Neural cell (in vitro differentiated cells): Measurements from ENCODE around the gene PBXIP1. TPM values are rescaled to one million over a fixed set of nuclear protein-coding genes. Genes with fewer than 3 reads are reported as not detected.

ENCODE experiments used
- H2AFZ ChIP-seq: fragments of 200-600, 300-800 bp; sonication (generic), shearing (Covaris generic); 2 replicates; pipeline ENCODE4 v1.6.0; 2014; ENCODE audit warnings: low read depth, mild to moderate bottlenecking, antibody characterized with exemption, low read length, moderate library complexity
- H3F3A ChIP-seq: fragments of 200-600 bp; shearing (Covaris generic); 2 replicates; pipeline ENCODE4 v1.6.1; 2016; ENCODE audit warnings: mild to moderate bottlenecking, moderate library complexity, mixed read lengths, antibody characterized with exemption, low read length; ENCODE audit not compliant: insufficient read depth, poor library complexity, severe bottlenecking
- H3K27ac ChIP-seq: fragments of 200-600, 300-800 bp; sonication (generic), shearing (Covaris generic); 2 replicates; pipeline ENCODE4 v1.5.1; 2014; ENCODE audit warnings: mild to moderate bottlenecking, low read length, moderate library complexity
- H3K27me3 ChIP-seq: fragments of 300-800, 200-600 bp; sonication (generic), shearing (Covaris generic); 2 replicates; pipeline ENCODE4 v1.6.0; 2014; ENCODE audit warnings: mild to moderate bottlenecking, low read depth, low read length, moderate library complexity; ENCODE audit not compliant: insufficient read depth
- H3K36me3 ChIP-seq: fragments of 300-800, 200-600 bp; sonication (generic), shearing (Covaris generic); 2 replicates; pipeline ENCODE4 v1.5.1; 2014; ENCODE audit warnings: mild to moderate bottlenecking, antibody characterized with exemption, low read length, moderate library complexity; ENCODE audit not compliant: insufficient read depth
- H3K4me2 ChIP-seq: fragments of 300-800, 200-600 bp; sonication (generic), shearing (Covaris generic); 2 replicates; pipeline ENCODE4 v1.6.0; 2014; ENCODE audit warnings: mild to moderate bottlenecking, low read length
- H3K4me3 ChIP-seq: fragments of 300-800, 200-600 bp; sonication (generic), shearing (Covaris generic); 2 replicates; pipeline ENCODE4 v1.5.1; 2014; ENCODE audit warnings: mild to moderate bottlenecking, low read length, moderate library complexity
- H3K79me2 ChIP-seq: fragments of 200-600 bp; shearing (Covaris generic); replicated peaks from 2 replicates; pipeline ENCODE4 v1.6.0; 2014; ENCODE audit warnings: mild to moderate bottlenecking, low read length, moderate library complexity; ENCODE audit not compliant: insufficient read depth
- H3K9ac ChIP-seq: fragments of 300-800, 200-600 bp; sonication (generic), shearing (Covaris generic); 2 replicates; pipeline ENCODE4 v1.6.1; 2016; ENCODE audit warnings: mild to moderate bottlenecking, low read length, mixed read lengths
- H3K9me2 ChIP-seq: fragments of 200-600 bp; shearing (Covaris generic); 2 replicates; pipeline ENCODE4 v1.6.1; 2016; ENCODE audit warnings: mild to moderate bottlenecking, low read length, mixed read lengths; ENCODE audit not compliant: insufficient read depth
- H3K9me3 ChIP-seq: fragments of 200-600, 300-800 bp; sonication (generic), shearing (Covaris generic); 2 replicates; pipeline ENCODE4 v1.6.1; 2016; ENCODE audit warnings: mild to moderate bottlenecking, mixed run types, low read length, moderate library complexity, mixed read lengths
- H4K20me1 ChIP-seq: fragments of 200-600 bp; shearing (Covaris generic); 2 replicates; pipeline ENCODE4 v1.6.1; 2016; ENCODE audit warnings: mild to moderate bottlenecking, mixed run types; ENCODE audit not compliant: insufficient read depth
- EP300 ChIP-seq: fragments of 450-650 bp; conservative IDR thresholded peaks from 2 replicates; pipeline ENCODE4 v1.6.1; 2014; ENCODE audit warnings: antibody characterized with exemption, mild to moderate bottlenecking, moderate library complexity; ENCODE audit not compliant: poor library complexity, severe bottlenecking
- EZH2 ChIP-seq: fragments of 200-600, 300-800 bp; shearing (Covaris generic), sonication (generic); IDR thresholded peaks from 2 replicates; pipeline ENCODE4 v1.6.1; 2014; ENCODE audit warnings: antibody characterized with exemption, low read length, borderline replicate concordance, mild to moderate bottlenecking; ENCODE audit not compliant: insufficient read depth, poor library complexity, severe bottlenecking
- MXI1 ChIP-seq: fragments of 450-650 bp; conservative IDR thresholded peaks from 2 replicates; pipeline ENCODE4 v1.6.1; 2014; ENCODE audit warnings: antibody characterized with exemption, mild to moderate bottlenecking; ENCODE audit not compliant: poor library complexity, severe bottlenecking
- POLR2AphosphoS5 ChIP-seq: IDR thresholded peaks from 2 replicates; pipeline ENCODE4 v1.6.1; 2012
- RAD21 ChIP-seq: fragments of 450-650 bp; conservative IDR thresholded peaks from 2 replicates; pipeline ENCODE4 v1.6.1; 2014; ENCODE audit warnings: antibody characterized with exemption, mild to moderate bottlenecking, moderate library complexity
- SMC3 ChIP-seq: fragments of 450-650 bp; conservative IDR thresholded peaks from 2 replicates; pipeline ENCODE4 v1.6.1; 2014; ENCODE audit warnings: antibody characterized with exemption, mild to moderate bottlenecking, moderate library complexity; ENCODE audit not compliant: poor library complexity
- TAF1 ChIP-seq: IDR thresholded peaks from 2 replicates; pipeline ENCODE4 v1.6.1; 2012; ENCODE audit warnings: low read depth
- polyA plus RNA-seq: library from polyadenylated mRNA; depleted of rRNA; stranded (reverse); fragments of >200 nt; gene quantifications from 2 replicates; pipeline ENCODE4 v1.2.3, GENCODE V29; 2014
- TF ChIP-seq, protein P1 (sequence below): fragments of 450-650 bp; IDR thresholded peaks from 2 replicates; pipeline ENCODE4 v1.5.1; 2014; ENCODE audit warnings: antibody characterized with exemption, mild to moderate bottlenecking, moderate library complexity; ENCODE audit not compliant: poor library complexity, severe bottlenecking
- TF ChIP-seq, protein P2 (sequence below): IDR thresholded peaks from 2 replicates; pipeline ENCODE4 v1.6.1; 2012; ENCODE audit warnings: borderline replicate concordance

Gene PBXIP1
- polyA plus RNA-seq, 1 donor from 2014 or later, result 5.4 TPM

DNA sequence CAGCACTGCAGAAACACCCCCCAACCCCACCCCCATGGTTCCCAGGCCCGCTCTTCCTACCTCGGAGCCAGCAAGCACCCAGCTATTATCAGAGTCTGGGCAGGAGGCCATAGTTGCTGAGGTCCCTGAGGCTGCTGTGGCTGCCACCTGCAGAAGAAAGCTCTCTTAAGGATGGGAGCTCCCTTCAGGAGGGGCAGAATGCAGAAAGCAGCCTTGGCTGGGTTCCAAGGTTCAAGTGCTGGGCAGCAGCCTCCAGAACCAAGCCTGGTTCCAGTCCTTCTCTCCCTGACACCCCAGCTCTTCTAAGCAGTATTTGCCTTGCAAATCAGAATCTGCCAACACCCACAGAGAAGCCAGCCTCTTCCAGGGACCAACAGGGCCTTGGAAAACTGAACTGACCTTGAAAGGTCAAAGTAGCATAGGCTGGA is 2.3 kb downstream of the PBXIP1 start:
- no peaks in the 10 kb centered on the region for H4K20me1 ChIP-seq
- no peaks in the 10 kb centered on the region for H3K36me3 ChIP-seq
- TF ChIP-seq, protein P1, sequence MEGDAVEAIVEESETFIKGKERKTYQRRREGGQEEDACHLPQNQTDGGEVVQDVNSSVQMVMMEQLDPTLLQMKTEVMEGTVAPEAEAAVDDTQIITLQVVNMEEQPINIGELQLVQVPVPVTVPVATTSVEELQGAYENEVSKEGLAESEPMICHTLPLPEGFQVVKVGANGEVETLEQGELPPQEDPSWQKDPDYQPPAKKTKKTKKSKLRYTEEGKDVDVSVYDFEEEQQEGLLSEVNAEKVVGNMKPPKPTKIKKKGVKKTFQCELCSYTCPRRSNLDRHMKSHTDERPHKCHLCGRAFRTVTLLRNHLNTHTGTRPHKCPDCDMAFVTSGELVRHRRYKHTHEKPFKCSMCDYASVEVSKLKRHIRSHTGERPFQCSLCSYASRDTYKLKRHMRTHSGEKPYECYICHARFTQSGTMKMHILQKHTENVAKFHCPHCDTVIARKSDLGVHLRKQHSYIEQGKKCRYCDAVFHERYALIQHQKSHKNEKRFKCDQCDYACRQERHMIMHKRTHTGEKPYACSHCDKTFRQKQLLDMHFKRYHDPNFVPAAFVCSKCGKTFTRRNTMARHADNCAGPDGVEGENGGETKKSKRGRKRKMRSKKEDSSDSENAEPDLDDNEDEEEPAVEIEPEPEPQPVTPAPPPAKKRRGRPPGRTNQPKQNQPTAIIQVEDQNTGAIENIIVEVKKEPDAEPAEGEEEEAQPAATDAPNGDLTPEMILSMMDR, result no peak
- no peak for TF ChIP-seq RAD21
- TF ChIP-seq EZH2, result no peak
- TF ChIP-seq POLR2AphosphoS5, result no peak
- no peak for TF ChIP-seq SMC3
- TF ChIP-seq EP300, result no peak
- no peak for TF ChIP-seq MXI1
- TF ChIP-seq, protein P2, sequence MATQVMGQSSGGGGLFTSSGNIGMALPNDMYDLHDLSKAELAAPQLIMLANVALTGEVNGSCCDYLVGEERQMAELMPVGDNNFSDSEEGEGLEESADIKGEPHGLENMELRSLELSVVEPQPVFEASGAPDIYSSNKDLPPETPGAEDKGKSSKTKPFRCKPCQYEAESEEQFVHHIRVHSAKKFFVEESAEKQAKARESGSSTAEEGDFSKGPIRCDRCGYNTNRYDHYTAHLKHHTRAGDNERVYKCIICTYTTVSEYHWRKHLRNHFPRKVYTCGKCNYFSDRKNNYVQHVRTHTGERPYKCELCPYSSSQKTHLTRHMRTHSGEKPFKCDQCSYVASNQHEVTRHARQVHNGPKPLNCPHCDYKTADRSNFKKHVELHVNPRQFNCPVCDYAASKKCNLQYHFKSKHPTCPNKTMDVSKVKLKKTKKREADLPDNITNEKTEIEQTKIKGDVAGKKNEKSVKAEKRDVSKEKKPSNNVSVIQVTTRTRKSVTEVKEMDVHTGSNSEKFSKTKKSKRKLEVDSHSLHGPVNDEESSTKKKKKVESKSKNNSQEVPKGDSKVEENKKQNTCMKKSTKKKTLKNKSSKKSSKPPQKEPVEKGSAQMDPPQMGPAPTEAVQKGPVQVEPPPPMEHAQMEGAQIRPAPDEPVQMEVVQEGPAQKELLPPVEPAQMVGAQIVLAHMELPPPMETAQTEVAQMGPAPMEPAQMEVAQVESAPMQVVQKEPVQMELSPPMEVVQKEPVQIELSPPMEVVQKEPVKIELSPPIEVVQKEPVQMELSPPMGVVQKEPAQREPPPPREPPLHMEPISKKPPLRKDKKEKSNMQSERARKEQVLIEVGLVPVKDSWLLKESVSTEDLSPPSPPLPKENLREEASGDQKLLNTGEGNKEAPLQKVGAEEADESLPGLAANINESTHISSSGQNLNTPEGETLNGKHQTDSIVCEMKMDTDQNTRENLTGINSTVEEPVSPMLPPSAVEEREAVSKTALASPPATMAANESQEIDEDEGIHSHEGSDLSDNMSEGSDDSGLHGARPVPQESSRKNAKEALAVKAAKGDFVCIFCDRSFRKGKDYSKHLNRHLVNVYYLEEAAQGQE, result no peak
- peaks cover 8% of the 10 kb centered on the region for H3F3A ChIP-seq
- H3K4me2 ChIP-seq, result no peak overlapping the region
- peaks cover 13% of the 10 kb centered on the region for H3K79me2 ChIP-seq
- no peak overlapping the region for H3K27ac ChIP-seq
- H3K9me2 ChIP-seq, result no peaks in the 10 kb centered on the region
- H3K27me3 ChIP-seq, result no peaks in the 10 kb centered on the region
- H2AFZ ChIP-seq, result no peak overlapping the region
- H3K4me3 ChIP-seq, result no peak overlapping the region
- H3K9me3 ChIP-seq, result no peaks in the 10 kb centered on the region
- H3K9ac ChIP-seq, result no peak overlapping the region

DNA sequence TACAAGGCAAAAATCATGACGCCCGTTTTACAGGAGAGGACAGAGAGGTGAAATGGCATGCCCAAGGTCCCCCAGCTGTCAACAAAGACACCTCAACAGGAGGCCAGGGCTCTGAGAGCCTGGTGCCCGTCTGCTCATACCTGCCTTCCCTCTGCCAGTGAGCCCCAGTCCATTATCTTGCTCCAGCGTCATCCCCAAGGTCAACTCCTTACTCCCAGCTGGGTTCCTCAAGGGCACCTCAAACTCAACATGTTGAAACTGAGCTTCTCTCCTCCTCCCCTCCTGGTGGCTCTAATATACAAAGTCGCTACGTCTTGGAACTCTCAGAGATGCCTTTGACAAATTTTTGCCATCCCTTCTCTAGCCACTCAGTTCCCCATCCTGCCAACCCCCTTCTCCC is 3.2 kb downstream of the PBXIP1 start:
- H3K9me2 ChIP-seq, result no peaks in the 10 kb centered on the region
- H3K79me2 ChIP-seq, result peaks cover 13% of the 10 kb centered on the region
- H4K20me1 ChIP-seq, result no peaks in the 10 kb centered on the region
- no peaks in the 10 kb centered on the region for H3K9me3 ChIP-seq
- no peak overlapping the region for H2AFZ ChIP-seq
- no peak for TF ChIP-seq EZH2
- no peak for TF ChIP-seq POLR2AphosphoS5
- no peak for TF ChIP-seq RAD21
- no peak for TF ChIP-seq EP300
- TF ChIP-seq, protein P1, result no peak
- no peak for TF ChIP-seq MXI1
- no peak for TF ChIP-seq SMC3
- no peak for TF ChIP-seq TAF1
- TF ChIP-seq, protein P2, result no peak
- H3F3A ChIP-seq, result peaks cover 8% of the 10 kb centered on the region
- no peak overlapping the region for H3K4me2 ChIP-seq
- no peak overlapping the region for H3K27ac ChIP-seq
- H3K36me3 ChIP-seq, result no peaks in the 10 kb centered on the region
- no peaks in the 10 kb centered on the region for H3K27me3 ChIP-seq
- no peak overlapping the region for H3K9ac ChIP-seq
- no peak overlapping the region for H3K4me3 ChIP-seq
